ENCODE measurements around the gene RPGRIP1L.

Gene RPGRIP1L

DNA sequence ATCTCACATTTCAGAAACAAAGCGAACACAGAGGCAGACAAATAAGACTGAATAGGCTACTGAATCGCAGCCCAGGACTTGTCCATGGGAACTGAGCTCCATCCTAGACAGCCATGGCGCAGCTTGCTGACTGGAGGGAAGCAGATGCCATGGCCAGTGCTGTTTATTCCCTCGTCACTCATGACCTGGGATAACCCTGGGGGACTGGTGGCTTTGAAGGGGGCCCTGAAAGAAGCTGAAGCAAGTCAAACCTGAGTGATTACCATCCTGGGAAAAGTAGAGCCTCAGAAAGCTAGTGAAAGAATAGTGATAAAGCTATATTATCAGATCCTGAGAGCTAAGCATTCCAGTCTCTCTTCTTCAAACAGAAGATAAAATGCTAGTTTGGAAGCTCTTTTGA is 94.1 kb downstream of the RPGRIP1L start:
- Histone ChIP-seq H2AFZ (ENCODE audit: low read length, unreplicated experiment) (no peak overlapping the region), H3K4me3 (ENCODE audit: low read depth, low read length) (no peak overlapping the region), H3K4me1 (ENCODE audit: control insufficient read depth, insufficient read depth, low read length, unreplicated experiment) (no peaks in the 10 kb centered on the region), H3K79me2 (ENCODE audit: control insufficient read depth, insufficient read depth, low read length, unreplicated experiment) (no peaks in the 10 kb centered on the region), H3K27me3 (ENCODE audit: insufficient read depth, low read length) (no peaks in the 10 kb centered on the region), H3K27ac (ENCODE audit: low read depth, low read length) (no peak overlapping the region), H3K36me3 (ENCODE audit: insufficient read depth, low read length) (no peaks in the 10 kb centered on the region; the same call in 1 of the 2 replicates)

- H3K4me3 ChIP-seq (ENCODE audit: low read depth, low read length): no peak overlapping the region
- H3K79me2 ChIP-seq (ENCODE audit: control insufficient read depth, insufficient read depth, low read length, unreplicated experiment): no peaks in the 10 kb centered on the region
- no peaks in the 10 kb centered on the region for H3K4me1 ChIP-seq (ENCODE audit: control insufficient read depth, insufficient read depth, low read length, unreplicated experiment)
- H2AFZ ChIP-seq (ENCODE audit: low read length, unreplicated experiment): no peak overlapping the region
- H3K27me3 ChIP-seq (ENCODE audit: insufficient read depth, low read length): no peaks in the 10 kb centered on the region
- no peak overlapping the region for H3K27ac ChIP-seq (ENCODE audit: low read depth, low read length)
- no peaks in the 10 kb centered on the region; the same call in 1 of the 2 replicates for H3K36me3 ChIP-seq (ENCODE audit: insufficient read depth, low read length)
Observed at GRCh38 chr16:53608094-53608493, 95.6 kb downstream of the RPGRIP1L start.

DNA sequence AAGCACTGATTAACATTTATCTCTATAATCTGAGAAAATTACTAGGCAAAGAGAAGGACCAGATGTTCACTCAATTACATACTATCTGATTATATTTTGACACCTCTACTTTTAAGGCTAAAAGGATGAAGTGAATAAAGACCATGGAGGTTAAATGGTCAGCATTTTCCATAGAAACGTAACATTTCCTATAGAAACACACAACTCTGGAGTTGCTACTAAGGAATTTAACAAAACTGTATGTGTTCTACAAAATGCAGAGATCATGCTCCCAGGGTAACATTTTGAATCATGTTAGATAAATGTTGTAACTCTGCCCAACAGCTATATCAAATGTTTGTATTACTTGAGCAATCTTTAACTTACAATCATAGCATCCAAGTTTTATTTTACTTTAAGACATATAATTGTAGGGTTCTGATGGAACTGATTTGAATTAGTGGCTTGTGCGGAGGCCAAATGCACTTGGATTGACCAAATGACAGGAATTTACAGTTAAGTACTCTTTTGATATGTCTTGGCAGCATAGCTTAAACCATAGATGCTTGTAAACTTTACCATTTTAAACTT is 97.7 kb downstream of the RPGRIP1L start:
- Histone ChIP-seq H3K27ac (ENCODE audit: low read depth, low read length) (no peak overlapping the region), H3K27me3 (ENCODE audit: insufficient read depth, low read length) (no peaks in the 10 kb centered on the region), H3K4me1 (ENCODE audit: control insufficient read depth, insufficient read depth, low read length, unreplicated experiment) (no peaks in the 10 kb centered on the region), H3K36me3 (ENCODE audit: insufficient read depth, low read length) (no peaks in the 10 kb centered on the region; the same call in 1 of the 2 replicates), H2AFZ (ENCODE audit: low read length, unreplicated experiment) (no peak overlapping the region), H3K4me3 (ENCODE audit: low read depth, low read length) (no peak overlapping the region), H3K79me2 (ENCODE audit: control insufficient read depth, insufficient read depth, low read length, unreplicated experiment) (no peaks in the 10 kb centered on the region)

DNA sequence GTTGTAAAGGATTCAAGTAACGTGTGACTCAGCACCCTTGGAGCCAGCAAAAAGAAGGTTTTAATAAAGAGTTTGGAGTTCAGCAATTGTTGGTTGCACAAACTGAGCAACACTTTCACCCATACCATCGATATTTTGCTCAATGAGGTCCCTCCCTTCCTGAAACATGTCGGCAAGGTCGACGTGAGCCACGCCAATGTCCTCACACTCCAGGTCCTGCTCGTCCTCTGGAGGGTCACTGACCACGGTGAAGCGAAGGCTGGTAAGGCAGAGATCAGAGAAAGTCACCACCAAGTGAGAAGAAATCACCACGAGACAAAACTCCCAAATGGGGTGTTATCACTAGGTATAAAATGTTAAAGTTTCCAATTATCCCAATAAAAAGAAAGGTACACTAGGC is 98.3 kb downstream of the RPGRIP1L start:
- Histone ChIP-seq H3K36me3 (ENCODE audit: insufficient read depth, low read length) (no peaks in the 10 kb centered on the region; the same call in 1 of the 2 replicates), H3K79me2 (ENCODE audit: control insufficient read depth, insufficient read depth, low read length, unreplicated experiment) (no peaks in the 10 kb centered on the region), H3K27me3 (ENCODE audit: insufficient read depth, low read length) (no peaks in the 10 kb centered on the region), H2AFZ (ENCODE audit: low read length, unreplicated experiment) (no peak overlapping the region), H3K4me1 (ENCODE audit: control insufficient read depth, insufficient read depth, low read length, unreplicated experiment) (no peaks in the 10 kb centered on the region), H3K27ac (ENCODE audit: low read depth, low read length) (no peak overlapping the region), H3K4me3 (ENCODE audit: low read depth, low read length) (no peak overlapping the region)

DNA sequence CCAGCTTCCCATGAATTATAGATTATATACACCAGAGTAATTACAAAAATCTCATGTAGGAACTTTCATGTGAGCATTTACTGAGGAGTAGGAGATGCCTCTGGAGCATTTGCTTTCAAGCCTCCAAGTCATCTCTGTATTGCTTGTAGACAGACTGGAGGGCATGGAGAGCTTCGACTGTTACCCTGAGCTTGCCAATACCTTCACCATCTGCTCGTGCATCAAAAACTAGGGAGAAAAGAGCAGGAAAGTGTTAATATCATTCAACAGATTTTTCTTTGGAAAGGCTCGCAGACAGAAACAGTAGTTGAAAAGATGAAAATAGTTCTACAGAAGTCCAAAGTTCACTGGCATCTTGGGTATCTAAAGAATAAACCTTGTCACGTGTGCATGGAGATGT is 101.7 kb downstream of the RPGRIP1L start:
- H3K4me1 ChIP-seq (ENCODE audit: control insufficient read depth, insufficient read depth, low read length, unreplicated experiment): no peaks in the 10 kb centered on the region
- H2AFZ ChIP-seq (ENCODE audit: low read length, unreplicated experiment): no peak overlapping the region
- H3K27me3 ChIP-seq (ENCODE audit: insufficient read depth, low read length): no peaks in the 10 kb centered on the region
- H3K36me3 ChIP-seq (ENCODE audit: insufficient read depth, low read length): peaks cover 9% of the 10 kb centered on the region
- H3K27ac ChIP-seq (ENCODE audit: low read depth, low read length): no peak overlapping the region
- H3K79me2 ChIP-seq (ENCODE audit: control insufficient read depth, insufficient read depth, low read length, unreplicated experiment): no peaks in the 10 kb centered on the region
- no peak overlapping the region for H3K4me3 ChIP-seq (ENCODE audit: low read depth, low read length)

DNA sequence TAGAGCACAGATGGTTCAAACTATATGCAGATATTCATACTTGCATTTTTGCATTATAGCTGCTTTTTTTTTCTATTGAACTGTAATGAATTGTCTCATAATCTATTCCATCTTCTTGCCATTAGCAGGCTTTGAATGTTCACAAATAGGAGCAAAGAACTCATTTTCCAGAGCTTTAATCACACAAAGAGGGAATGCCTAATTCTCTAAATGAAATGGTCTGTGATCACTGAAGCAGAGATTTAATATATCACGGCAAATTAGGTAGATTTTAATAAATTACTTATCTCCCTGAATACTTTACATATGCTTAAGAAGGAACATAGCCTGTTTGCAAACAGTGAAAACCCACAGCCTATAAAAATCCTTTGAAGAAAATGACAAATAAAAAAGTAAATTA is 103.0 kb downstream of the RPGRIP1L start:
- Histone ChIP-seq H3K79me2 (ENCODE audit: control insufficient read depth, insufficient read depth, low read length, unreplicated experiment) (no peaks in the 10 kb centered on the region), H3K4me1 (ENCODE audit: control insufficient read depth, insufficient read depth, low read length, unreplicated experiment) (no peaks in the 10 kb centered on the region), H3K4me3 (ENCODE audit: low read depth, low read length) (no peak overlapping the region), H2AFZ (ENCODE audit: low read length, unreplicated experiment) (no peak overlapping the region), H3K27me3 (ENCODE audit: insufficient read depth, low read length) (no peaks in the 10 kb centered on the region), H3K36me3 (ENCODE audit: insufficient read depth, low read length) (peaks cover 9% of the 10 kb centered on the region), H3K27ac (ENCODE audit: low read depth, low read length) (no peak overlapping the region)

GRCh38 chr16:53600126-53600525 is 103.5 kb downstream of the RPGRIP1L start:
- Histone ChIP-seq H3K79me2 (ENCODE audit: control insufficient read depth, insufficient read depth, low read length, unreplicated experiment) (no peaks in the 10 kb centered on the region), H3K4me3 (ENCODE audit: low read depth, low read length) (no peak overlapping the region), H2AFZ (ENCODE audit: low read length, unreplicated experiment) (no peak overlapping the region), H3K4me1 (ENCODE audit: control insufficient read depth, insufficient read depth, low read length, unreplicated experiment) (no peaks in the 10 kb centered on the region), H3K27me3 (ENCODE audit: insufficient read depth, low read length) (no peaks in the 10 kb centered on the region), H3K27ac (ENCODE audit: low read depth, low read length) (no peak overlapping the region), H3K36me3 (ENCODE audit: insufficient read depth, low read length) (peaks cover 9% of the 10 kb centered on the region)

GRCh38 chr16:53599548-53599947 is 104.1 kb downstream of the RPGRIP1L start:
- H3K79me2 ChIP-seq (ENCODE audit: control insufficient read depth, insufficient read depth, low read length, unreplicated experiment): no peaks in the 10 kb centered on the region
- H2AFZ ChIP-seq (ENCODE audit: low read length, unreplicated experiment): no peak overlapping the region
- H3K27ac ChIP-seq (ENCODE audit: low read depth, low read length): no peak overlapping the region
- H3K4me3 ChIP-seq (ENCODE audit: low read depth, low read length): no peak overlapping the region
- H3K4me1 ChIP-seq (ENCODE audit: control insufficient read depth, insufficient read depth, low read length, unreplicated experiment): no peaks in the 10 kb centered on the region
- no peaks in the 10 kb centered on the region for H3K27me3 ChIP-seq (ENCODE audit: insufficient read depth, low read length)
- H3K36me3 ChIP-seq (ENCODE audit: insufficient read depth, low read length): peaks cover 9% of the 10 kb centered on the region

GRCh38 chr16:53598511-53599275 is 105.0 kb downstream of the RPGRIP1L start:
- H3K4me1 ChIP-seq (ENCODE audit: control insufficient read depth, insufficient read depth, low read length, unreplicated experiment): no peaks in the 10 kb centered on the region
- no peak overlapping the region for H3K4me3 ChIP-seq (ENCODE audit: low read depth, low read length)
- no peaks in the 10 kb centered on the region for H3K27me3 ChIP-seq (ENCODE audit: insufficient read depth, low read length)
- no peak overlapping the region for H3K27ac ChIP-seq (ENCODE audit: low read depth, low read length)
- H3K79me2 ChIP-seq (ENCODE audit: control insufficient read depth, insufficient read depth, low read length, unreplicated experiment): no peaks in the 10 kb centered on the region
- H2AFZ ChIP-seq (ENCODE audit: low read length, unreplicated experiment): no peak overlapping the region
- peaks cover 9% of the 10 kb centered on the region for H3K36me3 ChIP-seq (ENCODE audit: insufficient read depth, low read length)

DNA sequence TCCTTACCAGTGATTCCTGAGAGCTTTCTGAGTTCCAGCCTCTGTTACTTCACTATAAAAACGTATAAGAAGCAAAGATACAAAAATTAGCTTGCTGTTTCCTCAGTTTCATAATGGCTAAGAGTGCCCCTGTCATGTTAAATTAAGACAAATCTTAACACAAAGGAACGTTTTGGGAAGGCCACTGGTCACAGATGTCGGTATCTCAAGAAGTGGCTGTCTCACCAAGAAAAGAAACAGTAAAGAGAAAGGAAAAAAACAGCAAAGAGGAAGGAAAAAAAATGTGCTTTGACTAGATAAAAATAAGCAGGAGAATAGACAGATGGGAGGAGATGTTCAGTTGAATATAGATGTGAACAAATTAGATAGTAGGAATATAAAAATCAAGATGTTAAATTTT is 105.9 kb downstream of the RPGRIP1L start:
- no peak overlapping the region for H3K4me3 ChIP-seq (ENCODE audit: low read depth, low read length)
- no peaks in the 10 kb centered on the region for H3K27me3 ChIP-seq (ENCODE audit: insufficient read depth, low read length)
- no peaks in the 10 kb centered on the region for H3K79me2 ChIP-seq (ENCODE audit: control insufficient read depth, insufficient read depth, low read length, unreplicated experiment)
- H3K27ac ChIP-seq (ENCODE audit: low read depth, low read length): no peak overlapping the region
- peaks cover 9% of the 10 kb centered on the region for H3K36me3 ChIP-seq (ENCODE audit: insufficient read depth, low read length)
- no peak overlapping the region for H2AFZ ChIP-seq (ENCODE audit: low read length, unreplicated experiment)
- H3K4me1 ChIP-seq (ENCODE audit: control insufficient read depth, insufficient read depth, low read length, unreplicated experiment): no peaks in the 10 kb centered on the region

- Histone ChIP-seq H3K79me2 (ENCODE audit: control insufficient read depth, insufficient read depth, low read length, unreplicated experiment) (no peaks in the 10 kb centered on the region), H2AFZ (ENCODE audit: low read length, unreplicated experiment) (no peak overlapping the region), H3K4me3 (ENCODE audit: low read depth, low read length) (no peak overlapping the region), H3K36me3 (ENCODE audit: insufficient read depth, low read length) (no peaks in the 10 kb centered on the region), H3K27me3 (ENCODE audit: insufficient read depth, low read length) (no peaks in the 10 kb centered on the region), H3K27ac (ENCODE audit: low read depth, low read length) (no peak overlapping the region), H3K4me1 (ENCODE audit: control insufficient read depth, insufficient read depth, low read length, unreplicated experiment) (no peaks in the 10 kb centered on the region)
Observed at GRCh38 chr16:53588081-53588648, 115.5 kb downstream of the RPGRIP1L start.
